NCI-H1930 (cell line): Measurements from ENCODE around the gene RALGPS1.

Experiments
- DNase-seq, 2 experiments: peaks; one replicate each; lab custom pipeline; 2025; lab: John Stamatoyannopoulos, UW

The RALGPS1 gene

DNA sequence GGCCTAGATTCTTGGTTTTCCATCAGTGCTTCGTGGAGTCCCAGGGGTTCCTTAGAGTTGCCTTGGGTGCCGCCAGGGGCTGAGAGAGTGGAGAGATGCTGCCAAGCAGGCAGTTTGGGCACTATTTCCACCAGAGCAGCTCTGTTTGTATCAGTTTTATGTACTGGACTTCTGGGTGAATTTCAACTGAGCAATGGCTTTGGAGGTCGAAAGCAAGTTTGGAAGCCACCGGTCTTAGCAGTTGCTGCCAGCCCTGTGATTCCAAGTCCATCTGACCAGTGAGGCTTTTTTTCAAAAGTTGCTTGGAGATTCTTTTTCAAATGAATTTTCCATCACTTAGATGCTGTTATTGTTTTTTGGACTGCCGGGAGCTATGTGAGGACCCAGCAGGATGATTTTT is 139.4 kb downstream of the RALGPS1 start:
- no peak for DNase-seq

DNA sequence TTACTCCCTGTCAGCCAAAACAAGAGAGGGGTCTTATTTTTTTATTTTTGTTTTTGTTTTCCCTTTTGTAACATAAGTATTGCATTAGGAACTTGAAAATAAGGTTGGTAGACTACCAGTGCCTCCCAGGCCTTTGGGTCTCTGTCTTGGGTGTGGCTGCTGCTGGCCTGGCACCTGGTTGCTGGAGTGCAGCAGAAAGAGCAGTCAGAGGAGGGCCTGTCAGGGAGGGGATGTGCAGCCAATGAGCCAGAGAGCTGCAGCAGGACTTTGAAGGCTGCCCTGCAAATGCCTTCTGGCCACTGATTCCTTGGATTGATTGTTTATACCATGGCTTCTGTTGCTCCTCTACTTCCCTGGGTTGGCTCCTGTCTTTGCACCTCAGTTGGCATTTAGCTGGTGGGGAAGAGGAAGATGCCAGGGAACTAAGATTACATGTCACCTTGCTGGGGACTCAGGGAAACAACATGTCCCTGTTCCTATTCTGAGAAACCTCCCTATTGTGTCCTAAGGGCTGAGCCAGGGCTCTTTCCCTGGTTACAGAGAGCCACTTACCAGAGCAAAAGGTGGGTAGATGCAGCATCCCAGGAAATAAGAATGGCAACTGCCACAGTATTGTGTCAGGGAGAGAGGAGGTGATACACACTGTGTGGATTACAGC is 141.3 kb downstream of the RALGPS1 start:
- no peak for DNase-seq

DNA sequence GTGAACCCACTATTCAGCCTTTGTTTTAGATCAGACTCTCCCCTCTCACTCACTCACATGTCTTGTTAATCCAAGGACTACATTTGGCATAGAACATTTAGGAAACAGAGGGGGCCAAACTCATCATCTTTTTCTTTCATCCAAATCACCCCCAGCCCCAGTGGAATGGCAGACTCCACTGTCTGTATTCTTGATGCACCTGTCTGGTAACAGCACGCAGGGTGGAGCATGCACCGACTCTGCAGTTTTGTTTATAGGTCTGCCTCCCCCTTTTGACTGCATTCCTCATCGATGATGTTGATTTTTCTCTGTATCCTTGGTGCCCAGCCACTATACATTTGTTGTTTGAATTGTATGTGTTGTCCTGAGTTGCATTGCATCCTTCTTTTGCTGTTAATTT is 141.9 kb downstream of the RALGPS1 start:
- no peak for DNase-seq

DNA sequence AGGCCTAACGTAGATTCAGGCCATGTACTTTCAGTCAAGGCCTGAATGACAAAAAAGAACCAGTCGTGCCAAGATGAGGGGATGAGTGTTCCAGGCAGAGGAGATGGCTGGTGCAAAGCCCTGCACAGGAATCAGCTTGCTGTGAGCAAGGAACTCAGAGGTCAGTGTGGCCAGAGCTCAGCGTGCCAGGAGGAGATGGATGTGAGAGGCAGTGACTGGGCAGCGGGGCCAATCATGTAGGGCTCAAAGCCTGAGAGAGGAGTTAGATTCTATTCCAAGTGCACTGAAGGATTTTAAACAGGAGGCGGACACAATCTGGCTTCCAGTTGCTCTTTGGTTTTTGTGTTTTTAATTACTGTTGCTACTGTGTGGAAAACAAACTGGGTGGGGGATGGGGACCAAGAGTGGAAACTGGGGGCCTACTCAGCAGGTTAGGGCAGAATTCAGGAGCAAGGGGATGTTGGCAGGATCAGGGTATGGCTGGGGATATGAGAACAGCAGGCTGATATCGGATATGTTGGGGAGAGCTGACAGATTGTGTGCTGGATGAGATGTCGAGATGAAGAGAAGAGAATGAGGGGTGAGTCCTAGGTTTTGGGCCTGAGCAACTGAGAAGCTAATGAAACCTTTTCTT is 143.5 kb downstream of the RALGPS1 start:
- no peak for DNase-seq

DNA sequence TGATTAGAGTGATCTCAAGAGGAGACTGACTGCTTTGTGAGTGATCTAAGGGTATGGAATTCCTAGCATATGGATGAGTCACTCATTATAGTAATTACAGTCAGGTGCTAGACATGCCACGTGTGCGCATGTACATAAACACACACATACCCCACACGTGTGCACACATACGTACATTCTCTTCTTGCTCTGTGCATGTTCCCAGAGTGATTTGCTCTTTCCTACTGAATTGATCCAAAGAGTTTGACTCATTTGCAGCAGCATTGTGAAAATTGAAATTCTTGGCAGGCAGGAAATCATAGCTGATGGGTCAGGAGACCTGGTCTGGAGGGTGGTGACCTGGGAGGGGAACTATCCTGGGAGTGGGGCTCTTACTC is 144.1 kb downstream of the RALGPS1 start:
- DNase-seq, result no peak

DNA sequence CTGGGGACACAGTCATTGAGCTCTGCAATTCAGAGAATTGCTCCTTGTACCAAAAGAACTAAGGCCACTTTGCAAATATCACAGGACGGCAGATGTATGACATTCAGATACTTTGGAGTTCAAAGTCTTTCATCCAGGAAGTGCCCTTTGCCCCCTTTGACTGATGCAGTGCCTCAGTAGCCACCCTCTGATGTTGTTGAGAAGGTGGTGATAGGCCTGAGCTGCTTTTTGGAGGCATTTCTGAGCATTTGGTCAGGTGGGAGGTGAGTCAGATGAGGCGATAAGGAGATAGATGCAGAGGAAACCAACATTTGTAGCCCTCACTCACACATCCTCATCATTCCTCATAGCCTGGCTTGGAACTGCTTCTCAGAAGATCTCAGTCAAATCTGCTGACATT is 144.4 kb downstream of the RALGPS1 start:
- no peak for DNase-seq

DNA sequence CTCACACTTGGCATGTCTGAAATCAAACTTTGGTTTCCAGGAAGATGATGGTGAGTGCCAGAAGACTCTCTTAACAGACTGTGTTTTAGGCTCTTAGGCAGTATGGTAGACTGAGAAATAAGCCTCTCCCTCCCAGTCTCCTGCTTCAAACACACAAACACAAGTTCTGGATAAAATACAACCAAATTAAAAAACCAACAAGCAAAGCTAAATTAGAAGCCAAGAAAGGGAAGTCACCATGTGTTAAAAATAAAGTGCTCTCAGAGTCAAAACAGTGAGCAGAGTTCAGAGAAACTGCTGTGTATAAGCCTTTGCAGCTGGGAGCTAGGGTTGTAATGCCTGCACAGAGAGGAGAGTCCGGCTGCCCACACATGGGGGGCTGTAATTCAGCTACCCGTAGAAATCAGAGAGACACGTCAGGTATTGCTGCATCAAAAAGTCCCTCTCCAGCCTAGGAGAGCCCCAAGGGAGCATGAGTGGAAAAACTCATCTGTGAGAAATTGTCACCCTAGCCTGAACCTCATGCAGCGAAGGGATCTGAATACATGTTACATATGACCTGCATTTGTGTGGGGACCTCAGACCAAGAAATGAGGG is 145.3 kb downstream of the RALGPS1 start:
- DNase-seq, result no peak

DNA sequence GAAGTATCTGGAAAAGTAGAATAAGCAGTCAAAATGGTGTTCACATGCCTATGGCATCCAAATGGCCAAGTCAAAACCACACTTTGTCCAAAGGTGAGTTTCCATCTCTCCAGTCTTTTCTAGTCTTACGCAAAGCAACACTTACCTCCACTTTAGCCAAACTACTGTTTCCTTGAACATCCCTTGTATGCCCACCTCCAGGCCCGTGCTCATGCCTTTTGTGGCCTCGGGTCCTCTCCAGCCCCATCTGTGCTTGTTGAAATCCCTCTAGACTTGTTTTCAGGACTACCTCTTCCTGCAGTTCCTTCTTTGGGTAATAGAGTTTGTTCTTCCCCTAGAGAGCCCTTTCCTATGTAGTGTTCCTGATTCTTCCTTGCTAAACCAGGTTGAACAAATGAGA is 146.8 kb downstream of the RALGPS1 start:
- no peak for DNase-seq

DNA sequence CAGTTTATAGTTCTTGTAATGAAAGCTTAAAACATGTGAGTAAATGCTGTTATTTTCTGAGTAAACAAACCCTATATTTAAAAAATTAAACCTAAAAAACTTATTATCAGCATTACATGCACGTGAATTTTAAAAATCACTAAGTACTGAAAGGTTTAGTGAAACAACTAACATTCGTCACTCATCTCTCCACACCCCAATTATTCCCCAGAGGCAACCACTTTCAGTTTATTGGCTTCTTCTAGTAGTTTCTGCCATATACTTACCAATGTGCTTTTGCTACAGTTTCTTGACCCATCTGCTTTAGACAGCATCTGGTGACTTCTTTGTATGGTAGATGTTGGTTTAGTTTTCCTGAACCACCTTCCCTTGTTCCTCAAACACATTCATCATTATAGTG is 149.8 kb downstream of the RALGPS1 start:
- no peak for DNase-seq

DNA sequence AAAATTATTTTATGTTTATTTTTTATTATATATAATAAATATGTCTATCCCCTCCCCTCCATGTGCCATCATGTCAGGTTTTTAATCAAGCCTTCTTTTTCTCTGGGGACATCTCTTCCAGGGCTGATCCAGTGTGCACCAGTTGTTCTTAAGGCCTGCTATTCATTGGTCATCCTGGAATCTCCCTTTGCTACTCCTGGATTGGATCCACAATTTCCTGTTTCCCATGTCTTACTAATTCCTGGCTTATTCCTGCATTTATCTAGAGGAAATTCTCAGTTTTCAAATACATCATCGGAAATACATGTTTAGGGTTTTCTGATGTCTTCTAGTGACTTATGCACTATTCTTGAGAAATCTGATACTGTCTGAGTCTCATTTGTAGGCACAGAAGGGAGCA is 151.0 kb downstream of the RALGPS1 start:
- DNase-seq, result no peak

DNA sequence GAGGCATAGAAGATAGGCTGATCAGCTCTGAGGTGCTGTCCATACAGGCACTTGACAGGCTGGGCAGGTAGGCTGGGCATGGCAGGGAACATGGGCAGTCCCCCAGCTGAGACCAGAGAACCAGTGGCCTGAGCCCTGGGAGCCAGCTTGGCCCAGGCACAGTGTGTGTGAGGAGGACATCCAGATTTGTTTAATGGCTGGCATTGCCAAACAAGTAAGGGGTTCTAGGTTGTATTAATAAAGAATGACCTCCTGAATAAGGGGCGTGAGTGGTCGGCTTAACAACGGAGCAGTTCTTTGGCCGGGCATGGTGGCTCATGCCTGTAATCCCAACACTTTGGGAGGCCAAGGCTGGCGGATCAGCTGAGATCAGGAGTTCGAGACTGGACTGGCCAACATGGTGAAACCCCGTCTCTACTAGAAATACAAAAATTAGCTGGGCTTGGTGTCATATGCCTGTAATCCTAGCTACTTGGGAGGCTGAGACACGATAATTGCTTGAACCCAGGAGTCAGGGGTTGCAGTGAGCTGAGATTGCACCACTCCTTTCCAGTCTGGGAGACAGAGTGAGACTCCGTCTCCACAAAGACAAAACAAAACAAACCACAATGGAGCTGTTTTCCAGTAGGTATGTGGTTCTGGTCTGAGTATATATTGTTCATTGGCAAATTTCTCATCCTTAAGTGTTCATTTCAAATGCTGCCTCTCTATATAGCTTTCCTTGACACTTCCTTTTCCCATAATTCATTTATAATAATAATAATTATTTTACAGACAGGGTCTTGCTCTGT is 151.7 kb downstream of the RALGPS1 start:
- DNase-seq, result no peak

DNA sequence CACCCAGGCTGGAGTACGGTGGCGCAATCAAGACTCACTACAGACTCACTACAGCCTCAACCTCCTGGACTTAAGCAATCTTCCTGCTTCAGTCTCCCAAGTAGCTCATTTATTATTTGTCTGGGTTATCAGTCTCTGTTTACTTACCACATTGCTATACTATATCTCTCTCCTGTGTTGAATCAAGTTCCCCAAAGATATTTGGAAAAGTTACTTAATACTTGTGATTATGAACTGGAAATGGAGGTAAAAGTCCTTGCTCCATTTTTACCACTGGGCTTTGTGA is 152.2 kb downstream of the RALGPS1 start:
- no peak for DNase-seq

DNA sequence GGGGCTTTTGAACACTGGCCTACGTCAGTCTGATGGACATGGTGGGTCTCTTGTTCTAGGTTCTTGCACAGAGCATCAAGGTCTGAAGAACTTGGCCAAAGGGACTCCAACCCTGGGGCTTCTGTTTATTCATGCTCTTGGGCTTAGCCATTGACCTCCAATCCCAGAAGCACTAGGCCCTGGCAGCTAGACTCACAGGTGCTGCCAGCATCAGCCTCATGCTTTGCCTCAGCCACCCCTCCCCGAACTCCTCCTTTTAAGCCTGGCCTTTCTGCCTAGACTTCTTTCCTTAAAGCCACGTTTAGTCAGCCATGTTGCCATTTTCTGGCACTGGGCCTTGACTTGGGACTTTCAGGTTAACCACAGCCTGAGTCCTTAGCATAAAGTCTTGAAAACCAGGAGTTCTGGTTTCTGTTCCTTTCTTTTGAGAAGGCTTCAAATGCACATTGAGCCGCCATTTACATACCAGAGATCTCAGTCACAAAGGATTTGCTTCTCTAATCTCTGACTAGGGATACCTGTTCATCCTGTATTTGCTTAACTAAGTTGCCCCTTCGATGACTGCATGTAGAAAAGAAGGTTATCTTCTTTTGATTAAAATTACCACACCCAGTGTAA is 153.1 kb downstream of the RALGPS1 start:
- DNase-seq, result no peak

DNA sequence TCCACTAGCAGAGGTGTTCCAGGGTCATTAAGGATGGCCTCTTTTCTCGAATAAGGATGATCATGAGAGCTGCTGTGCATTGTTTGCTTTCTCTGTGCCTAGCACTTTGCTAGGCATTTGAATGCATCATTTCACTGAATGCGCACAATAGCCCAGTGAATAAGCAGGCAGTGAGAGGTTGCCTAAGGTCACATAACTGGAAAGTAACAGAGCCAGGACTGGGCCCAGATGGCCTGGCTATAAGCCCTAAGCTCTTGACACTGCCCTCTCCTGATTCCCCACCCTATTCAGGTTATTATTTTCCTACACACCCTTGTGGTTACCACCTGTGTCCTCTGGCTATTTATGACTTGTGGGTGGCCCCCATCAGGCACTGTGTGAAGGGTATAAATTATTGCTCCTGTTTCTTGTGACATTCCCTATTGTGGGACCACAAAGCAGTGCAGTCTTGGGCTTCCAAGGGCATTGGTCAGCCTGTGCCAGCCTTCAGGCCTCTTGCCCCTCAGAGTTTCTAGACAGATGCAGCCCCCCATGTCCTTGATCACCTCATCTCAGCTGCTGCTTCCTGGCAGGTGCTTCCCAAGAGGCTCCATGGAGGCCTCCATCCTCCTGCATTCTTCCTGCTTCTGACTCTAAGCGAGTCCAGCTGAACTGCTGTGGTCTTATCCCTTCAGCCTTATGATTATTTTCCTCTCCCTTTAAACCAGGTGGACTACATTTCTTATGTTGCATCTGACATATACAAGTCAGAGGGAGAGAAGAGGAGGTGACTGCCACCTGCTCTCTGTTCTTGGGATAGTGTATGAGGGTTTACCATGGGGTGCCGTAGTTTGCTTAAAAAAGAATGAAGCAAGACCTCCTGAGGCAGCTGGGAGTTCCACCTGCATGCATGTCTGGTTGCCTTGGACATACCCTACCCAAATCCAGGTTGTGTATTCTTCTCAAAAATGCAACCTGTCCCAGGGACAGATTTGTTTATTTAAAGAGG is 160.3 kb downstream of the RALGPS1 start:
- DNase-seq, result no peak

DNA sequence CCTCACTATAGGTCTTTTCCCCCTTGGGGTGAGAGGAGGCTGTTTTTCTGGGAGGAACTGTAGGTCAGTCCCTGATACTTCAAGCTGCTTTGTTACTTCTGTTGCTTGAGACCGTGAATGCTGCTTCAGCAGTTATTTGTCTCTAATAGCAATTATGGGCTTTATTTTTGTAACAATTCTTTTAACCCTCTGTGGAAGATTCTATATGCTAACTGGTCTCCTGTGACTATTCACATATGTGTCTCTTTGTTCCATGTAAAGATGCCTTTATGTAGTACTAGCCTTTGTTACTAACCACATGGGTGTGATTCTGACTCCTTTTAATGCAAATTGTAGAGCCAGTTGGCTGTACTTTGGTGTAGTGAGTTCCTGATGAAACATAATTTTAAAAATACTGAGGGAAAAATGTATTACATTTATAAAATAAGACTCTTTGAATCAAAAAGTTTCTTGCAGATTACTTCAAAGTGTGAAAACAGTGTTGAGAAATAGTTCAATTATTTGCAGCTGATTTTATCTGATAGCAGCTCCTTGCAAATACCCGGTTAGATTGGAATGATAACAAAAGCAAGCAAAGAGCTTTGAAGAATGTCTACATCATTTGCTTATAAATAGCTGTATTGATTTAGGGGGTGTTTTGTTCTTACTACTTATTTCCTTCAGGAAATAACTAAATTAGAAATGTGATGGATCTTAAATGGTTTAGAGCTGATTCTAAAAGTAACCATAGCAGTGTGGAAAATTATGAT is 161.2 kb downstream of the RALGPS1 start:
- no peak for DNase-seq

DNA sequence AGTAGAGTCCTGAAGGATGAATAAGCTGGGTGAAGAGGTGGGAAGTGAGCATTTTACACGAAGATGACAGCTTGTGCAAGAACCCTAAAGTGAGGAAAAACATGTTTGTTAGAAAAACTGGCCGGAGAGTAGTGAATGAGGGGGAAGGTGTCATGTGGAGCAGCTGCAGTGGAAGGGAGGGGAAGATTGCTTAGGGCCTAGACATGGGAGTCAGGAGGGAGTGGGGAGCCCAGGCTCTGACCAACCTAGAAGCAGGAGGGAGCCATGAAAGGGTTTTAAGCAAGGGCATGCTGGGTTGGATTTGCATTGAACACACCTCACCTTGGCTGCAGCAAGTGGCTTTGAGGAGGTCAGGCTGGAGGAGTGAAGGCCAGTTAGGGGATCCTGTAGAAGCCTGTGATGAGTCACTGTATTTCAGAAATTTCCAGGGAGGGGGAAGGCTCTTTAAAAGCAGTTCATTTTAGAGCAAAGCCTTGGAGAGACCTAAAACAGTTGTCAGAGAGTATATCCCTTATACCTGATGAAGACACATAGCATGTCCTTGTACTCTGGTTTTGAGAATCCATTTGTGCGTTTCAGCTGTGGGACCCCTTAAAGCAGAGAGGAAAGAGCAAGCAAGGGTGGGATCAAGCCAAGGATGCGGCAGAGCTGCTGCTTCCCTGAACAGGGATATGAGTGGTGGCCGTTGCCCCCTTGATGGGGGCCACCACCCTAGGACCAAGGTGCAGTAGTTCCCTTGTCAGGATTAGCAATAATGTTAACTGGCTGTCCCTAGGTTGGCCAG is 162.5 kb downstream of the RALGPS1 start:
- no peak for DNase-seq

DNA sequence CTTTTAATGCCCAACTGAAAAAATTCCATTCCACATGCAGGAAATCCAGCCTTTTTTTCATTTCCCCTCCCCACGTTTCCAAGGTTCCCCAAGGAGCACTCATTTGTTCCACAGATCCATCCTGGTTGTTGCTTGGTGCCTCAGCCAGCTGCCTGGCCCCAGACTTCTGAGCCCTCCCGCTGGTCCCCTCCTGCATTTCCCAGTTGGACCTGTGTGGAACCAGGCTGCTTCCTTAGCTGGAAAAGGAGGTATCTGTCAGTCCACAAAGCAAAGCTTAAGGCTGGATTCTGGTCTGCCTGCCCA is 163.0 kb downstream of the RALGPS1 start:
- no peak for DNase-seq

DNA sequence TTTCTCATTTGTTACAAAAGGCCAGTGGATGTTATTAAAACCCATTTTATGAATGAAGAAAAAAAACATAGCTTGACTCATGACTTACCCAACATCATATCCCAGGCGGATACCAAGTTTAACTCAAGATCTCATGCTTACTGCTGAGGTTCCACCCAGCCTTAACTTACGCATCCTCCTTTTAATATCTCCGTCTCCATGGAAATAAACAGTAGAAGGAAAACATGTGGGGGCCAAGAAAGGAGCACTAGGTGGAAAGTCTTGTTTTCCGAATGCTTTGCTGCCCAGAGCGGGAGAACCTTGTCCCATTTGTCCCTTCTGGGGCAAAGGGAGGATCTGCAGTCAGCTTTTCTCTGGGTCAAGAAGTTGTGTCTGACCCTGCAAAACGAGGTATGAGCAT is 163.8 kb downstream of the RALGPS1 start:
- no peak for DNase-seq

DNA sequence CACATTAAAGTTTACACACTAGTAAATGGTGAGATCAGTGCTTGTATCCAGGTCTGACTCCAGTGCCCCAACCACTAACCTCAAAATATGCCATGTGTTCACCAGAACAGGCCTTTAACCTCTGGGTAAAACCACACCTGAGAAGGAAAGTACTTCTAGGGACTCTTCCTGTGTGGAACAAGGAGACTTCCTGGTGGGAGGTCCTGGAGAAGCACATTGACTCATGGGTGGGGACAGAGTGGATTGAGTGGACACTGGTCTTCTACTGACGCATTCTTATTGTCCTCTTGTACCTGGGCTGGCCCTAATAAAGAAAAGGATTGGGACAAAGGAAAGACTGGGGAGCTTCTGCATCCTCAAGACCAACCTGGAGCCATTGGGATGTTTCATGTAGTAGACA is 164.4 kb downstream of the RALGPS1 start:
- no peak for DNase-seq

DNA sequence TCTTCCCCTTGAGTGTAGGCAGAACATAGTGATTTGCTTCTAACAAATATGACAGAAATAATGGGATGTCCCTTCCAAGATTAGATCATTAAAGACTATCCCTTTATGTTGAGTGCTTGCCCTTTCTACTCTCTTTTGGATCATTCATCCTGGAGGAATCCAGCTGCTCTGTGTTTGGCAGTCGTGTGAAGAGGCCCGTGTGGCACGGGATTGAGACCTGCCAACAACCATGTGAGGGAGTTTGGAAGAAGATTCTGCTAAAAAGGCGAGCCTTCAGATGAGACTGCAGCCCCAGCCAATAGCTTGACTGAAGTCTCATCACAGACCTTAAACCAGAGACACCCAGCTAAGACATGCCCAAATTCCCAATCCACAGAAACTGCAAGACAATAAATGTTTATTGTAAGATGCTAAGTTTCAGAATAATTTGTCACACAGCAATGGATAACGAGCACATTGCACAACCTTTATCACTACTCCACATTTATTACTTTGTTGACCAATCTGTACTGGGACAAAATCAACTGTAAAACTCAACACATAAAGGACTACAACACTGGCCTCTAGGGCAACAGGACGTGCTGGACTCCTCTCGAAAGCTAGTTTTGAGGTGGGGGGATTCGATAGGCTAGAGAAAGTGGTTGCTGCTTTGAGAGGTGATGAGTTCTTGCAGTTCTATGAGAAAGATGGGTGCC is 165.0 kb downstream of the RALGPS1 start:
- no peak for DNase-seq
